Endometrial microvascular endothelial cells (primary cell): ENCODE results near the gene CMYA5. TPM values are rescaled to one million over a fixed set of nuclear protein-coding genes. Genes with fewer than 3 reads are reported as not detected.
"Not testable (repeated sequence)": the region's sequence is repeated elsewhere in the genome, so short reads cannot be mapped to it uniquely, and the experiment has no call there.

ENCODE experiments used
- in situ Hi-C: cut with HindIII; loops from 2 replicates; pipeline ENCODE4 v1.10.0; 2017; ENCODE audit warnings: low sequenced_read_pairs, low pct_unique_long_range_greater_than_20kb; ENCODE audit errors: inconsistent ontology term
- total RNA-seq: library from RNA; depleted of rRNA; stranded (reverse); fragments of >200 nt; gene quantifications from one replicate; pipeline ENCODE4 v1.2.3, GENCODE V29; 2015; ENCODE audit errors: inconsistent ontology term

The CMYA5 gene
- total RNA-seq, 1 donor from 2014 or later, result not detected

DNA sequence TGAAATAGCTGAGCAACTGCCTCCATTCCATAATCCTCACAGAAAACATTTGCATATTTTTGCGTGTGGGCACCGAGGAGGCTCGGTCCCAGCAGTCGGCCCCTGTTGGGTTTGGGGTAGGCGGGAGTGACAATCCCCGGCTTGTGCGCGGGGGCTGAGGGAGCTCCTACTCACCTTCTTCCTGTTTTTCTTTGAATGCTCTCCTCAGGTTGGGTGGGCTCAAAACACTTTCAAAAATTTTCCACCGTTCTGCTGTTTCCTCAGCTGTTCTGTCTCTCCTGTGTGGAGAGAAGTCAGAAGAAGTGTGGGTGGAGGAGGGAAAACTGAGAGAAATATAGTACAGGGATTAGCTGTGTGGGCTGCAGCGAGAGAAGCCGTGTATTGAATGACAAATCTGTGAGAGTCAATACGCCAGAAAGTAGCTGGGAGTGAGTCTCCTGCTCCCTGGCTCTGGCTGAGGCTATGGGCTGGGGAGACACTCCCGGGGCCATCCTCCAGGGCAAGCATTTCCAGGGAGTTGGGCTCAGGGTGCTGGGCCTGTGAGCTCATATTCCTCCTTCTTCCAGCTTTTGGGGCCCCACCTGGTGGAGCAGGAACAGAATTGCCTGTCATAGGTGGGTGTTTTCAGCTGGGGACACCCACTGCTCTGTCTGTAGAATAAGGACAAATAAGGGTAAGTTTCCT is 84.7 kb downstream of the CMYA5 start:
- in situ Hi-C loops, result no loop called here

- in situ Hi-C loops, result no loop called here
Measured at GRCh38 chr5:79774855-79775237, 85.2 kb downstream of the CMYA5 start.

DNA sequence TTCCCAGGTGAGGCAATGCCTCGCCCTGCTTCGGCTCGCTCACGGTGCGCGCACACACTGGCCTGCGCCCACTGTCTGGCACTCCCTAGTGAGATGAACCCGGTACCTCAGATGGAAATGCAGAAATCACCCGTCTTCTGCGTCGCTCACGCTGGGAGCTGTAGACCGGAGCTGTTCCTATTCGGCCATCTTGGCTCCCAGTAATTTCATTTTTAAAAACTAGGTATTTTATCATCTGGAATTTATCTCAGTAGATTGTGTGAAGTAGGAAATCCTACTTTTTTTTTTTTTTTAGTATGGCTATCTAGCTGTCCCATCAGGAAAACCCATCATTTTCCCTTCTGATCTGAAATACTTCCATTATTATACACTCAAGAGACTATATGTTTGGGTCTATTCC is 95.1 kb downstream of the CMYA5 start:
- in situ Hi-C loops, result not testable (repeated sequence)

DNA sequence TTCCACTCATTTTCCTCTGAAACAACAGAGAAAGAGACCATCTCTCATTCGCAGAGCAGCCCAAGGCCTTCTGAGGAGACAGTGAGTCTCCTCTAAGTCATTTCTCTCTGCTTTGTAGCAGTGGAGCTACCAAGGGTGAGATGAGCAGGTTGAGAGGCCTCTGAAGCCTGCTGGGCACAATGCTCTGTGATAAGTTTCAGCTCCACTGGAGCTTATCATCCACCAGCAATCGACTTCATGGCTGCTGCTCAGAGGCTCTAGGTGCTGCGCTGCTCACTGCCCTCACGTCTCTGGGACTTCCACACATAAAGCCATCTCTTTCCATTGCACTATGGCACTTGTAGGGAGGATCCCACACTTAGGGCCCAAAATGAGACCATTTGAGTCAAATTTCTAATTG is 96.3 kb downstream of the CMYA5 start:
- in situ Hi-C loops, result no loop called here

DNA sequence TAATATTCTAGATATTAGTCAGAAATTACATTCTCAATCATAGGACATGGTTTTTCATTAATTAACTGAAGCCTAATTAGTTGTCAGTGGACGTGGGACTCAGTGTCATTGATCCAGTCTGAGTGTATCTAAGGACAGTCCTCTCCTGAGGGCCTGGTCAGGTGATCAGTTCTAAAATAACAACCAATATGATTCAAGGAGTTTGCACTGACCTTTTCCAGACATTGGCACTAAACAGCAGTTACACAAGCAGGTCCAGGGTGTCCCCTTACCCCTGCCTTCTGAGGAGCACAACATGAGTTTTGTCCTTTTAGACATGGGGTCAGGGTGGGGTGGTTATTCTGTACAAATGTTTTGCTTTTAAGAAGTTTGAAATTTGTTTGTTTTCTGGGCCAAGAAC is 97.8 kb downstream of the CMYA5 start:
- in situ Hi-C loops, result no loop called here

DNA sequence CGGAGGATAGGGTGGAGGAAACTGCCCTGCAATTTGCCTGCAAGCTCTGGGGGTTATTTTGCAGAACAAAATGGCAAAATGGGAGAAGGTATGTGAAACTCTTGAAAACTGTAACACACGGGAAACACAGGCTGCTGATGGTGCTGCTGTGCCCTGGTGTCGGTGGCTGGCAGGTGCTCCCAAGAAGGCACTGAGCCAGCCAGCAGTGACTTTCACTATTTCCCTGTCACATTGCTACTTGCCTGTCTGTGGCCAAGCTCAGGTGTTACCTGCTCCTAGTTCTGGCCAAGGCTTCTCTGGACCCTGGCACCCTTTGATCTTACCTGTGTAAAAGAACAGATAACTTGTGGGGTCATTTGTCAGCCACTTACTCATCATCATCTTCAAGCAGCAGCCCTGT is 102.2 kb downstream of the CMYA5 start:
- in situ Hi-C loops, result no loop called here

- in situ Hi-C loops, result no loop called here
Measured at GRCh38 chr5:79792463-79792862, 102.8 kb downstream of the CMYA5 start.

GRCh38 chr5:79793304-79793703 is 103.7 kb downstream of the CMYA5 start:
- in situ Hi-C loops, result no loop called here

- in situ Hi-C loops, result no loop called here
Measured at GRCh38 chr5:79793722-79794121, 104.1 kb downstream of the CMYA5 start.

DNA sequence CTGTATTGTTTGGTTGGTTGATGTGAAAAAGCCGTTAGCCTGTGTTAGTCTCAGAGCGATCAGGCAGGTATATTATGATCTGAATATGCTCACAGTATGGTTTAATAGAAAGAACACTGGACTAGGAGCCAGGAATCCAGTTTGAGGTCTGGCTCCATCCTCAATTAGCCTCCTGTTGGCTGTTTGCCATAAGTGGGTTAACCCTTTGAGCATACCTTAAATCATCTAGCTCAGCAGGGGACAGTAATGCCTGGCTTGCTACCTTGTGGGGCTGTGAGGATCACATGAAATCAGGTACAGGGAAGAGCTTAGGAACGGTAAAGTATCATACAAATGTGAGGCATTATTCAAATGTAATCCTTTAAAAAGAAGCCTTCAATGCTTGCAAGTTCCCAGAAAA is 104.7 kb downstream of the CMYA5 start:
- in situ Hi-C loops, result no loop called here

DNA sequence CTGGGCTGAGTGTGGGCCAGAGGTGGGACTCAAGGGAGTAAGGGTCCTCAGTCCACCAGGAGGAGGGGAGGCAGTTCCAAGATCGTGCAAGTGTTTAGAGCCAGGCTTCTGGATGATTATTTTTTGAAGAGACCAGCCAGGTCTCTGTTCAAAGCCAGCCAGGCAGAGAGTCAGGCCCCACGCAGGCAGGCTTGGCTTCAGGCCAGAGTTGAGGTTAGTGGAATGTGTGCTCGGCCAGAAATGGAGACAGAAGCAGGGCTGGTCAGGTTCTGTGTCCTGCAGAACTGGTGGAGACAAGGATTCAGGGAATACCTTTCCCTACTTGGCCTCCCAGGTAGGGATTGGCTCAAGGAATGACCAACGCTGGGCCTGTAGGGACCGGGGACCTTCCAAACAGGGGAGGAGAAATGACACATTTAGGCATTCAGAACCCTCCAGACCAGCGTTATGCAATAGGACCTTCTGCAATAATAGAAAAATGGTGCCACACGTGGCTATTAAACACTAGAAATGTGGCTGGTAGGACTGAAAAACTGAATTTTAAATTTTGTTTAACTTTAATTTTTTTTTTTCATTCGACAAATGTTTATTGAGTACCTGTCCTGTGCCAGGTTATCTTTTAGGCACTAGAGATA is 106.2 kb downstream of the CMYA5 start:
- in situ Hi-C loops, result no loop called here

DNA sequence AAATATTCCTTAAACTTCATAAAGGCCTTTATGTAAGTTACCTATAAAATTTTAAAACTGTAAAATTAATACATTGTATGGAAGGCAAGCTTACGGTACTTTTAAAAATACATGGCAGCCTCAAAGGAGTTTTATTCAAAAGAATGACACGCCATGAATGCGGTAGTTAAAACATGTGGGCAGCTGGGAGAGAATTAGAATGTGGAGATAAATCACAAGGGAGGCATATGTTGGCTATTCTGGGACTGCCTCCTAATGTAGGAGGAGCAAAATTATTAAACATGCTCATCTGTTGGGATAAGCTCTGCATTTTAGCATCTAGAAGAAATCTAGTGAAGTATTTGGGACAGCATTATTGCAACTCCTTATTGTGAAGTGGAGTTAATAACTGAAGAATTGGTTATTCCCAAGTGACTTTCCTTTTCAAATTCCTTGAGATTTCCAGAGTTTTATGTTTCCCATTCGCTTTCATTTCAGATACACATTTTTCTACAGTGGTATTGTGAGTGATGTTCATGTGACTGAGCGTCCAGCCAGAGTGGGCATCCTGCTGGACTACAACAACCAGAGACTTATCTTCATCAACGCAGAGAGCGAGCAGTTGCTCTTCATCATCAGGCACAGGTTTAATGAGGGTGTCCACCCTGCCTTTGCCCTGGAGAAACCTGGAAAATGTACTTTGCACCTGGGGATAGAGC is 109.4 kb downstream of the CMYA5 start:
- in situ Hi-C loops, result no loop called here

DNA sequence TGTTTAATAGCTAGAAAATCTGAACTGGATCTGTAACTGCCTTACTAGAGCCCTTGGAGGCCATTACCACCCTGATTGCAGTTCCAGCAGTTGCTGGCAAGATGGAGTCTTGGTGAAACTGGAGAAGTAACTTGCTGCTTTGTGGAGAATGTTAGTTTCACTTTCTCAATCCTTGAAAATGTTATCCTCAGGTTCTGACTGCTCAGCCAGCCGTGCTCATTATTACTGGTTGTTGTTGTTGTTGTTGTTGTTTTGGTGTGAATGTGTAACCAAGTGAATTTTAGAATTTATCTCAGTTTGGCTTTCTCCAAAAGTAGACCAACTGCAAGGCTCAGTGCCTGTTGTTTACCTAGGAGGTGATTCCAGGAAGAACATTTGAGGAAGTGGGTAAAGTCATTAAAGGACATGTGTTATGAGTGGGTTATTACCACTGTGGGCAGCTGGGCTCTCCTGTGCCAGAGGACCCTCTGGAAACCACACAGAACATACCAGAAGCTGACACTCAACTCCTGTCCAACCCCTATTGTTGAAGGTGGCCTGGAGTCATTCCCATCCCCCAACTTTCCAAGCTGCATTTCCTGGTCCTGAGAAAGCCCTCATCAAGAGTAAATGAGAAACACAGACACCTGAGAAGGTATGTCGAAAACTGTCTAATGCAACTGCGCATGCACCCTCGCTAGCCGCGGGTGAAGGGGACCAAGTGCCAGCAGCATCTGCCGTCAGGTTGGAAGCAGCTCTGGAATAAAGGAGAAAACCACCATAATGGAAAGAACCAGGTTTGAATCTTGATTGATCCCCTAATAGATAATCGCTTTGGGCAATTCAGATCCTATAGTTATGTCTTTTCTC is 111.6 kb downstream of the CMYA5 start:
- in situ Hi-C loops, result no loop called here

DNA sequence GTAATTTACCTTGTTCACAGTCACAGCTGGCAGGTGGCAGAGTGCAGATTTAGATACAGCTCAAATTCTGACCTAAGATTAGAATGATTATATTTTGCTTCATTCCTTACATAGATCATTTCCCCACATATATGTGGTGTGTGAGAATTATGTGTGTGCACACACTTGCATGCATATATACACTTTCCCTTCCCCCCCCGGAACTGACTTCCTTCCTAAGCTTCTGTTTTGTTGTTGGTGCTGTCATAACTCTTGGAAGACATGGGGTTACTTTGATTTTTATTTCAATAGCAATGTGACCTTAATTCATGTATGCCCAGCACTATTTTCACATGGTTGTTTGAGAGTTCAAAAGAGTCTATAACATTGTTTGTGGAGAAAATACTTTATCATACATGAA is 112.8 kb downstream of the CMYA5 start:
- in situ Hi-C loops, result no loop called here

DNA sequence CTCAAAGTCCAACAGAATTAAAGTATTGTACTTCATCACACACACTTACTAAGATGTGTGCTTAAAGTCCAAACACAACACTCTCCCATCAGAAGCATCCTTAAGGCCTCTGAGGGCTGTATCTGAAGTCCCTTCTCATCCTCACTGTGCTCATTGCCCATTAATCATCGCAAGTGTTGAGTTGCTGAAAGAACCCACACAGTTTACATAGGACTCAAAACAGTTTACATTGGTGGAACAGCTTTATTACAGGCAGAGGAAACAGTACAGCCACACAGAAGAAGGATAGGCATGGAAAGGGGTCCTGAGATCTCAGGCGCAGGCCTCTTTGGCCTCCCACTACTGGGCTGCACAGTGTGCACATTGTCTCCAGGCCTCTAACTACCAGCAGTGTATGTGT is 113.4 kb downstream of the CMYA5 start:
- in situ Hi-C loops, result no loop called here

DNA sequence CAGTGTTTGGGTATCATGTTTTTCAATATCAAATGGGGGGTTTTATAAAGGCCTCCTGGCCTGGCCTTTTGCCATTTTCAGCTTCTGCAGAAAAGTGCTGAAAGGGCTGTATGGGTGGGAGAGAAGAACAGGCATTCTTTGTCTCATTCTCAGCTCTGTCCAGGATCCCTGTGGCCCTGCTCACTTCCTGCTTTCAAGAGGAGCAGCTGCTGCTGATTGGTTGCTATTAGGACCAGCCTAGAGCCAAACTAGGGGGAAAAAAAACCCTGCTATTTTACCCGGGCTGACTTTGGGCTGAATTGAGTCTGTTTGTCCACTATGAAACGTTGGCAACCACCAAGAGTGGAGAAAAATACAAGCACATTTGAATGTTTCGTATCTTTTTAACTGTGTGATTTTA is 117.1 kb downstream of the CMYA5 start:
- in situ Hi-C loops, result no loop called here

- in situ Hi-C loops, result no loop called here
Measured at GRCh38 chr5:79809743-79810142, 120.1 kb downstream of the CMYA5 start.

DNA sequence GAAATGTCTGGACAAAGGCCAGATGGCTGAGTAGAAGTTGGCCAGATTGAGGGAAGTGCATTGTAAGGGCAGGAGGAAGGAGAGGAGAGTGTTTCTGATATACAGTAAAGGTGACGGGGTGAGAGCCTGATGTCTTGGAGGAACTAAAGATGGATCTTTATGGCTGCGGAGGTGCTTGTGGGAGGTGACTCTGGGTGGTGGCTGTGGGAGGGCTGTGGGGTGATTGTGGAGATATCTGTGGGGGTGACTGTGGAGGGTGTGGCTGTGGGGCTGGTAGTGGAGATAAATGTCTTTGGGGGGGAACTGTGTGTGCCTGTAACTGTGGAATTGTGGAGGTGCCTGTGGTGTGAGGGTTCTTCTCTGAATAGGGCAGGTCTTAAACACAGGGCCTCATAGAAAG is 121.4 kb downstream of the CMYA5 start:
- in situ Hi-C loops, result no loop called here

DNA sequence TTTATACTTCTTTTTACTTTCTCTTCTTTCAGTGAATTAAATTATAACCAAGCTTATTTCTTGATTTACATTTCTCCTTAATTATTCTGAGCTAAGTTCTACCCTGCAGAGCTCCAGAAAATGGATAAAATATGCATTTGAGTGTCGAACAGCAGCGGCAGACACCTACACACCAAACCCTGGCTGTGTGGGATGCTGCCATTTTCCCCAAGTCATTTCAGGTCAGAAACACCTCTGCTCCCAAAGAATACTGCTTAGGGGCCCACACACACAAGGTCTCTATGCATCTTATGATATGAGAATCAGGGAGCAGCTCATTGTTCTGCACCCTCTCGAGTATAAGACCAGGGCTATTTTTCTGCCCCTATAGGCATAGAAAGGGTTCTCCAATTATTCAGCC is 122.3 kb downstream of the CMYA5 start:
- in situ Hi-C loops, result no loop called here
